Activated B cell treated with CpG ODN at 0.5 μM for 24 hours (primary cell): ENCODE results near the gene C3orf33. TPM values are rescaled to one million over a fixed set of nuclear protein-coding genes. Genes with fewer than 3 reads are reported as not detected.

Source experiments
- ATAC-seq: fragments of 200-7000 bp; cut with Tn5 transposase; one replicate; pipeline ENCODE4 v1.10.0; 2021; ENCODE audit warnings: low read depth, mild to moderate bottlenecking, moderate library complexity
- CTCF ChIA-PET: fragments of 350-600 bp; sonication (Branson Sonifier 250); formaldehyde crosslinking; loops from one replicate; lab custom pipeline; 2021; ENCODE audit warnings: antibody characterized with exemption; lab: Charles Lee
- POLR2A ChIA-PET: fragments of 350-600 bp; sonication (Branson Sonifier 250); formaldehyde crosslinking; loops from one replicate; lab custom pipeline; 2021; ENCODE audit warnings: antibody characterized with exemption; lab: Charles Lee
- DNase-seq: peaks from one replicate; pipeline ENCODE4 v3.0.0; 2022
- H3K27ac Mint-ChIP-seq: one replicate; pipeline ENCODE4 v1.8.0; 2020; ENCODE audit warnings: mixed read lengths
- H3K27me3 Mint-ChIP-seq: one replicate; pipeline ENCODE4 v1.8.0; 2021; ENCODE audit warnings: mixed read lengths
- H3K36me3 Mint-ChIP-seq: one replicate; pipeline ENCODE4 v1.8.0; 2021; ENCODE audit warnings: low read depth, mixed read lengths
- H3K4me1 Mint-ChIP-seq: one replicate; pipeline ENCODE4 v1.8.0; 2021; ENCODE audit warnings: mixed read lengths
- H3K4me3 Mint-ChIP-seq: one replicate; pipeline ENCODE4 v1.8.0; 2020; ENCODE audit warnings: mild to moderate bottlenecking, mixed read lengths
- H3K9me3 Mint-ChIP-seq: one replicate; pipeline ENCODE4 v1.8.0; 2020; ENCODE audit warnings: mixed read lengths
- intact Hi-C: fragments of 100-400 bp; cut with micrococcal nuclease; formaldehyde crosslinking; loops from one replicate; pipeline ENCODE4 v1.15.1; 2024
- total RNA-seq: library from RNA; stranded (reverse); gene quantifications from 2 replicates; pipeline ENCODE4 v1.2.3, GENCODE V29; 2022
- TF ChIP-seq, protein P1 (sequence below): fragments of 200-600 bp; IDR thresholded peaks from one replicate; pipeline ENCODE4 v1.8.0; 2022; ENCODE audit warnings: antibody characterized with exemption, mild to moderate bottlenecking

The C3orf33 gene
- total RNA-seq, 1 donor from 2014 or later = 1.6 TPM

DNA sequence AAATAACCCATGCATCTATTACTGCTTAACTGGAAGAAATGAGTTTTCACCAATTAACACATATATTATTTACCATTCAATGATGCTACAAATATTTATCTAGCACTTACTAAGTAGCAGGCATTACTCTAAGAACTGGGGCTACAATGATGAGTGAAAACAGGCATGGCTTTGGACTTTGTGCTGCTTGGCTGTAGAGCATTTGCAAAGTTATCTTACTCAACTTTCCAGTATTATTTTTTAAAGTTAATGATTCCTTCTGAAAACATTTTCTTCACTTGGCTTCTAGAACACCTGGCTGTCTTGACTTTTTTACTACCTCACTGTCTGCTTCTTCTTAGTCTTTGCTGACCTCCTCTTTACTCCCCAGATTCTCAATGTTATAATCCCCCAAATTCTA lies 1.8 kb downstream of the C3orf33 start:
- DNase-seq = no peak
- H3K4me3 Mint-ChIP-seq = peak overlapping the region; percentile 90
- intact Hi-C loops = no loop called here
- ChIA-PET CTCF (interaction anchor here (3.4 kb wide), 1 partner anchor 66 kb away, joined by 25 read pairs; the partner anchor contains the start of gene GMPS), POLR2A (no interaction called here)
- no peak overlapping the region for H3K27ac Mint-ChIP-seq
- TF ChIP-seq, protein P1, sequence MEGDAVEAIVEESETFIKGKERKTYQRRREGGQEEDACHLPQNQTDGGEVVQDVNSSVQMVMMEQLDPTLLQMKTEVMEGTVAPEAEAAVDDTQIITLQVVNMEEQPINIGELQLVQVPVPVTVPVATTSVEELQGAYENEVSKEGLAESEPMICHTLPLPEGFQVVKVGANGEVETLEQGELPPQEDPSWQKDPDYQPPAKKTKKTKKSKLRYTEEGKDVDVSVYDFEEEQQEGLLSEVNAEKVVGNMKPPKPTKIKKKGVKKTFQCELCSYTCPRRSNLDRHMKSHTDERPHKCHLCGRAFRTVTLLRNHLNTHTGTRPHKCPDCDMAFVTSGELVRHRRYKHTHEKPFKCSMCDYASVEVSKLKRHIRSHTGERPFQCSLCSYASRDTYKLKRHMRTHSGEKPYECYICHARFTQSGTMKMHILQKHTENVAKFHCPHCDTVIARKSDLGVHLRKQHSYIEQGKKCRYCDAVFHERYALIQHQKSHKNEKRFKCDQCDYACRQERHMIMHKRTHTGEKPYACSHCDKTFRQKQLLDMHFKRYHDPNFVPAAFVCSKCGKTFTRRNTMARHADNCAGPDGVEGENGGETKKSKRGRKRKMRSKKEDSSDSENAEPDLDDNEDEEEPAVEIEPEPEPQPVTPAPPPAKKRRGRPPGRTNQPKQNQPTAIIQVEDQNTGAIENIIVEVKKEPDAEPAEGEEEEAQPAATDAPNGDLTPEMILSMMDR = no peak
- no peaks in the 10 kb centered on the region for H3K9me3 Mint-ChIP-seq
- H3K4me1 Mint-ChIP-seq = peaks cover 3% of the 10 kb centered on the region
- no peak for ATAC-seq
- H3K36me3 Mint-ChIP-seq = peaks cover 7% of the 10 kb centered on the region
- H3K27me3 Mint-ChIP-seq = peaks cover 2% of the 10 kb centered on the region

DNA sequence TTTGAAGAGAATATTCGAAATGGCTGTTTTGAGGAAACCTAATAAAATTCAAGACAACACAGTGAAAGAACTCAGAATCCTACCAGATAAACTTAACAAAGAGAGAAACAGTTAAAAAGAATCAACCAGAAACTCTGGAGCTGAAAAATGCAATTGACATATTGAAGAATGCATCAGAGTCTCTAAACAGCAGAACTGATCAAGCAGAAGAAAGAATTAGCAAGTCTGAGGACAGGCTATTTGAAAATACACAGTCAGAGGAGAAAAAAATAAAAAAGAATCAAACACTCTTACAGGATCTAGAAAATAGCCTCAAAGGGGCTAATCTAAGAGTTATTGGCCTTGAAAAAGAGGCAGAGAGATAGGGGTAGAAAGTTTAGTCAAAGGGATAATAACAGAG lies 13.5 kb downstream of the C3orf33 start:
- H3K27ac Mint-ChIP-seq = no peak overlapping the region
- ATAC-seq (no peak), DNase-seq (no peak)
- H3K4me1 Mint-ChIP-seq = no peaks in the 10 kb centered on the region
- no peak overlapping the region for H3K4me3 Mint-ChIP-seq
- ChIA-PET POLR2A (no interaction called here), CTCF (no interaction called here)
- TF ChIP-seq, protein P1 = no peak
- intact Hi-C loops = no loop called here
- H3K9me3 Mint-ChIP-seq = peaks cover 8% of the 10 kb centered on the region
- peaks cover 33% of the 10 kb centered on the region for H3K36me3 Mint-ChIP-seq
- no peaks in the 10 kb centered on the region for H3K27me3 Mint-ChIP-seq

DNA sequence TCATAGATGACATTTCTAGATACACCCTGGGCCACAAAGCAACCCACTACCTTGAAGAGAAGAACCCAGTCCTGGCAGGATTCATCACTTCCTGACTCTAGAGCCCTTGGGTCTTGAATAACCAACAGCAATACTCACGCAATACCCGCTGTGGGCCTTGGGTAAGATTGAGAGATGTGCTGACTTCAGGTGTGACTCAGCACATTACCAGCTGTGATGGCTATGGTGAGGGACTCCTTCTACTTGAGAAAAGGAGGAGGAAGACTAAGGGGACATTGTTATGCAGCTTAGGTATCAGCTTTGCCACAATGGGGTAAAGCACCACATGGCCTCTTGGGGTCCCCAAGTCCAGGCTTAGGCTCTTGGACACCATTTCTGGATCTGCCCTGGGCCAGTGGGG lies 14.9 kb downstream of the C3orf33 start:
- ChIA-PET POLR2A (no interaction called here), CTCF (no interaction called here)
- H3K9me3 Mint-ChIP-seq = peaks cover 8% of the 10 kb centered on the region
- TF ChIP-seq, protein P1 = no peak
- no peaks in the 10 kb centered on the region for H3K27me3 Mint-ChIP-seq
- H3K4me1 Mint-ChIP-seq = no peaks in the 10 kb centered on the region
- H3K36me3 Mint-ChIP-seq = peaks cover 28% of the 10 kb centered on the region
- DNase-seq = no peak
- H3K27ac Mint-ChIP-seq = no peak overlapping the region
- ATAC-seq = no peak
- intact Hi-C loops = no loop called here
- no peak overlapping the region for H3K4me3 Mint-ChIP-seq

DNA sequence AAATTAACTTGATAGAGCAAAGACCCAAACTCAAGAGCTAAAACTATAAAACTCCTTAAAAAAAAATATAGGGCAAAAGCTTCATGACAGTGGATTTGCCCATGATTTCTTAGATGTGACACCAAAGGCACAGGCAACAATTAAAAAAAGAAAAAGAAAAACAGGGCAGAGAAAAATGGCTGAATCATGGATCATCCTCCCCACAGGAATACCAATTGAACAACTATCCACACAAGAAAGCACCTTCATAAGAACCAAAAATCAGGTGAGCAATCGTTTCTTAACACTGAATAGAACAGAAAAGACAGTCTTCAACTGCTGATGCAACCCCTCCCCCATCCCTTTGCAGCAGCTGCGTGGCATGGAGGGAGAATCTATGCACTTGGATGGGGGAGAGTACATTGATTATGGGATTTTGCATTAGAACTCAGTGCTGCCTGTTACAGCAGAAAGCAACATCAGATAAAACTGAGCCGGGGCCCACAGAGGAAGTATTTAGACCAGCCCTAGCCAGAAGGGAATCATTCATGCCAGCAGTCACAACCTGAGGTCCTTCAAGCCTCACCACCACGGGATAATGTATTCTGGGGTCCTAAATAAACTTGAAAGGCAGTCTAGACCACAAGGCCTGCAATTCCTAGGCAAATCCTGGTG lies 15.7 kb downstream of the C3orf33 start:
- TF ChIP-seq, protein P1 = no peak
- ATAC-seq = no peak
- POLR2A ChIA-PET = no interaction called here
- Mint-ChIP-seq H3K27ac (no peak overlapping the region), H3K27me3 (no peaks in the 10 kb centered on the region), H3K36me3 (peaks cover 24% of the 10 kb centered on the region), H3K4me1 (no peaks in the 10 kb centered on the region), H3K4me3 (no peak overlapping the region), H3K9me3 (peaks cover 8% of the 10 kb centered on the region)
- no peak for DNase-seq
- intact Hi-C loops = no loop called here
- CTCF ChIA-PET = no interaction called here

DNA sequence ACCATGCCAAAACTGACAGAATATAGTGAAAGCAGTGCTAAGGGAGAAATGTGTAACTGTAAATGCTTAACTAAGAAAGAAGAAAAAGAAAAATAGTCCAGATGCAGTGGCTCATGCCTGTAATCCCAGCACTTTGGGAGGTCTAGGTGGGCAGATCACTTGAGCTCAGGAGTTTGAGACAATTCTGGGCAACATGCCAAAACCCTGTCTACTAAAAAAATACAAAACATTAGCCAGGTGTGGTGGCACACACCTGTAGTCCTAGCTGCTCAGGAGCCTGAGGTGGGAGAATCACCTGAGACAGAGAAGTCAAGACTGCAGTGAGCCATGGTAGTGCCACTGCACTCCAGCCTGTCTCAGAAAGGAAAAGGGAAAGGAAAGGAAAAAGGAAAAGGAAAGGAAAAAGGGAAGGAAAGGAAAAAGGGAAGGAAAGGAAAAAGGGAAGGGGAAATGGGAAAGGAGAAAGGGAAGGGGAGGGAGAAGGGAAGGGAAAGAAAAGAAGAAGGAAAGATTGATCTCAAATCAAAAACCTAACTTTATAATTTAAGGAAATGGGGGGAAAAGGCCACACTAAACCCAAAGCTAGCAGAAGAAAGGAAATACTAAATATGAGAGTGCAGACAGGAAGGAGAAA lies 20.3 kb downstream of the C3orf33 start:
- Mint-ChIP-seq H3K27ac (no peak overlapping the region), H3K27me3 (no peaks in the 10 kb centered on the region), H3K4me3 (no peak overlapping the region), H3K4me1 (no peaks in the 10 kb centered on the region), H3K36me3 (peaks cover 12% of the 10 kb centered on the region), H3K9me3 (peaks cover 6% of the 10 kb centered on the region)
- ChIA-PET POLR2A (interaction anchor here (0.6 kb wide), 1 partner anchor 34 kb away, joined by 3 read pairs; no protein-coding TSS in a partner anchor), CTCF (no interaction called here)
- ATAC-seq (no peak), DNase-seq (no peak)
- intact Hi-C loops = no loop called here
- TF ChIP-seq, protein P1 = no peak
